HEK293 (cell line): ENCODE results near the gene RAB13.

Experiments
- BCL11A ChIP-seq: fragments of 450-650 bp; formaldehyde crosslinking; IDR thresholded peaks from 2 replicates; pipeline ENCODE4 v1.5.1; 2016; ENCODE audit warnings: low read depth, missing biosample characterization, missing genetic modification characterization
- EGR2 ChIP-seq: fragments of 450-650 bp; formaldehyde crosslinking; IDR thresholded peaks from 2 replicates; pipeline ENCODE4 v1.5.1; 2016; ENCODE audit warnings: low read depth, missing biosample characterization, missing genetic modification characterization
- HOXA7 ChIP-seq: sonication (generic); formaldehyde crosslinking; IDR thresholded peaks from 2 replicates; pipeline ENCODE4 v1.8.1; 2022; ENCODE audit warnings: missing genetic modification reagents, borderline replicate concordance
- WT1 ChIP-seq: fragments of 450-650 bp; formaldehyde crosslinking; IDR thresholded peaks from 2 replicates; pipeline ENCODE4 v1.5.1; 2016; ENCODE audit warnings: missing biosample characterization, missing genetic modification characterization
- ZFP41 ChIP-seq: fragments of 450-650 bp; formaldehyde crosslinking; IDR thresholded peaks from 2 replicates; pipeline ENCODE4 v1.5.1; 2016; ENCODE audit warnings: missing biosample characterization, missing genetic modification characterization, borderline replicate concordance
- ZNF10 ChIP-seq: fragments of 450-650 bp; formaldehyde crosslinking; IDR thresholded peaks from 2 replicates; pipeline ENCODE4 v1.5.1; 2017; ENCODE audit warnings: missing biosample characterization, missing genetic modification characterization
- ZNF114 ChIP-seq: fragments of 450-650 bp; formaldehyde crosslinking; IDR thresholded peaks from 2 replicates; pipeline ENCODE4 v1.5.0; 2017; ENCODE audit warnings: missing biosample characterization, missing genetic modification characterization
- ZNF133 ChIP-seq: fragments of 450-650 bp; formaldehyde crosslinking; IDR thresholded peaks from 2 replicates; pipeline ENCODE4 v1.5.1; 2016; ENCODE audit warnings: missing biosample characterization, missing genetic modification characterization
- ZNF175 ChIP-seq: fragments of 450-650 bp; formaldehyde crosslinking; IDR thresholded peaks from 2 replicates; pipeline ENCODE4 v1.5.1; 2016; ENCODE audit warnings: missing biosample characterization, missing genetic modification characterization
- ZNF239 ChIP-seq: fragments of 450-650 bp; formaldehyde crosslinking; IDR thresholded peaks from 2 replicates; pipeline ENCODE4 v1.5.1; 2016; ENCODE audit warnings: missing biosample characterization, missing genetic modification characterization
- ZNF248 ChIP-seq: fragments of 450-650 bp; formaldehyde crosslinking; IDR thresholded peaks from 2 replicates; pipeline ENCODE4 v1.5.1; 2017; ENCODE audit warnings: missing biosample characterization, missing genetic modification characterization
- ZNF335 ChIP-seq: fragments of 450-650 bp; formaldehyde crosslinking; conservative IDR thresholded peaks from 2 replicates; pipeline ENCODE4 v1.5.1; 2016; ENCODE audit warnings: missing biosample characterization, missing genetic modification characterization
- ZNF341 ChIP-seq: fragments of 450-650 bp; formaldehyde crosslinking; IDR thresholded peaks from 2 replicates; pipeline ENCODE4; 2016; ENCODE audit warnings: low read depth, missing biosample characterization, missing genetic modification characterization
- ZNF350 ChIP-seq: fragments of 450-650 bp; formaldehyde crosslinking; IDR thresholded peaks from 2 replicates; pipeline ENCODE4 v1.5.0; 2017; ENCODE audit warnings: missing biosample characterization, mild to moderate bottlenecking, missing genetic modification characterization
- ZNF354C ChIP-seq: fragments of 450-650 bp; formaldehyde crosslinking; IDR thresholded peaks from 2 replicates; pipeline ENCODE4 v1.5.1; 2016; ENCODE audit warnings: missing biosample characterization, missing genetic modification characterization, low read depth, borderline replicate concordance
- ZNF426 ChIP-seq: fragments of 450-650 bp; formaldehyde crosslinking; IDR thresholded peaks from 2 replicates; pipeline ENCODE4 v1.5.1; 2017; ENCODE audit warnings: missing biosample characterization, missing genetic modification characterization, mild to moderate bottlenecking, inconsistent platforms, moderate library complexity
- ZNF514 ChIP-seq: fragments of 450-650 bp; formaldehyde crosslinking; IDR thresholded peaks from 2 replicates; pipeline ENCODE4 v1.5.1; 2016; ENCODE audit warnings: missing biosample characterization, missing genetic modification characterization
- ZNF558 ChIP-seq: fragments of 450-650 bp; formaldehyde crosslinking; IDR thresholded peaks from 2 replicates; pipeline ENCODE4 v1.5.1; 2016; ENCODE audit warnings: missing biosample characterization, missing genetic modification characterization
- ZNF560 ChIP-seq: fragments of 450-650 bp; formaldehyde crosslinking; IDR thresholded peaks from 2 replicates; pipeline ENCODE4 v1.5.1; 2017; ENCODE audit warnings: missing biosample characterization, missing genetic modification characterization, borderline replicate concordance
- ZNF571 ChIP-seq: fragments of 450-650 bp; formaldehyde crosslinking; IDR thresholded peaks from 2 replicates; pipeline ENCODE4 v1.5.0; 2017; ENCODE audit warnings: missing biosample characterization, missing genetic modification characterization
- ZNF621 ChIP-seq: fragments of 450-650 bp; formaldehyde crosslinking; IDR thresholded peaks from 2 replicates; pipeline ENCODE4 v1.5.1; 2017; ENCODE audit warnings: missing biosample characterization, missing genetic modification characterization
- ZNF76 ChIP-seq: fragments of 450-650 bp; formaldehyde crosslinking; IDR thresholded peaks from 2 replicates; pipeline ENCODE4; 2016; ENCODE audit warnings: low read depth, missing biosample characterization, missing genetic modification characterization, borderline replicate concordance
- ZNF791 ChIP-seq: fragments of 450-650 bp; formaldehyde crosslinking; IDR thresholded peaks from 2 replicates; pipeline ENCODE4 v1.5.1; 2016; ENCODE audit warnings: missing biosample characterization, missing genetic modification characterization
- ZSCAN16 ChIP-seq: fragments of 450-650 bp; formaldehyde crosslinking; IDR thresholded peaks from 2 replicates; pipeline ENCODE4 v1.5.1; 2016; ENCODE audit warnings: missing biosample characterization, missing genetic modification characterization
- ZSCAN30 ChIP-seq: fragments of 450-650 bp; IDR thresholded peaks from 2 replicates; pipeline ENCODE4 v1.5.1; 2018; ENCODE audit warnings: missing biosample characterization, mild to moderate bottlenecking, missing genetic modification characterization, moderate library complexity
- ZXDB ChIP-seq: fragments of 450-650 bp; formaldehyde crosslinking; IDR thresholded peaks from 2 replicates; pipeline ENCODE4 v1.5.1; 2016; ENCODE audit warnings: missing biosample characterization, missing genetic modification characterization
- TF ChIP-seq, protein P1 (sequence below): fragments of 450-650 bp; IDR thresholded peaks from 2 replicates; pipeline ENCODE4 v1.5.1; 2018; ENCODE audit warnings: missing biosample characterization, missing genetic modification characterization
- TF ChIP-seq, protein P2 (sequence below): fragments of 450-650 bp; formaldehyde crosslinking; IDR thresholded peaks from 2 replicates; pipeline ENCODE4 v1.5.1; 2016; ENCODE audit warnings: missing biosample characterization, missing genetic modification characterization
- TF ChIP-seq, protein P3 (sequence below): fragments of 450-650 bp; formaldehyde crosslinking; IDR thresholded peaks from 2 replicates; pipeline ENCODE4 v1.5.1; 2016; ENCODE audit warnings: missing biosample characterization, missing genetic modification characterization
- TF ChIP-seq, protein P4 (sequence below): fragments of 450-650 bp; formaldehyde crosslinking; IDR thresholded peaks from 2 replicates; pipeline ENCODE4 v1.5.1; 2016; ENCODE audit warnings: missing biosample characterization, missing genetic modification characterization
- TF ChIP-seq, protein P5 (sequence below): fragments of 450-650 bp; formaldehyde crosslinking; IDR thresholded peaks from 2 replicates; pipeline ENCODE4 v1.5.1; 2016; ENCODE audit warnings: missing biosample characterization, missing genetic modification characterization
- TF ChIP-seq, protein P6 (sequence below): fragments of 450-650 bp; formaldehyde crosslinking; IDR thresholded peaks from 2 replicates; pipeline ENCODE4 v1.5.1; 2016; ENCODE audit warnings: missing biosample characterization, missing genetic modification characterization

Gene RAB13

DNA sequence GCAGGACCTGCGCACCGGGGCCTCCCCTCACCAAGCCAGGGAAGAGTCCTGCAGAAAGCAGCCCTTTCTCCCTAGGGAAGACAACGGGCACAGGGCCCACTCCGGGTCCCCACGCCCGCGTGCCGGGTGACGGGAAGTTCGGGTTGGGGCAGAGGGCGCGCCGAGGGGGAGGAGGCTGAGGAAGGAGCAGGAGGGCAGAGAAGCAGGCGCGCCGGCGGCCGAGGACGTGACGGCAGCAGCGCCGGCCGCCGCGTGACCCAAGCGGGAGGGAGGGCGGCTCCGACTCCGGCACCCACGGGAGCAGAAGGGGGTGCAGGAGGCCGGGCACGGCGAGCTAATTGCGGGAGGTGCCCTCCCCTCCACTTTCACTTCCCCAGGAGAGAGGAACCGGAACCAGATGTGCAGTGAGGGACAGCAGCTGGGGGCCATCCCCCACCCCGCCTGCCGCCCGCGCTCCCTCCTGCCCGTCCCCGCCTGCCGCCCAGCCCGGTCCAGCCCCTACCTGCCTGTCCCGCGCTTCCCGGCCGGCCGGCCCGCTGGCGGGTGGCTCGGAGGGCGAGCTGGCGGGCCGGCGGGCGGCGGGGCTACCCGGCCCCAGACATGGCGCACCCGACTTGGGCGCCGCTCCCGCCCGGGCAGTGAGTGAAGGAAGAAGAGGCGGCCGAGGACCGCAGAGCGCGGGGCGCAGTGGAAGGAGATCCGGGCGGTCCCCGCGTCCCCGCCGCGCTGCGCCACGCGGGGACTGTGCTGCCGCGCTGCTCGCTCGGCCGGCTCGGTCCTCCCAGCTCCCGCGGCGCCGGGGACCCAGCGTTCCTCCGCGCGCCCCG, 40.1 kb downstream of the RAB13 start (continued):
- TF ChIP-seq, protein P1, sequence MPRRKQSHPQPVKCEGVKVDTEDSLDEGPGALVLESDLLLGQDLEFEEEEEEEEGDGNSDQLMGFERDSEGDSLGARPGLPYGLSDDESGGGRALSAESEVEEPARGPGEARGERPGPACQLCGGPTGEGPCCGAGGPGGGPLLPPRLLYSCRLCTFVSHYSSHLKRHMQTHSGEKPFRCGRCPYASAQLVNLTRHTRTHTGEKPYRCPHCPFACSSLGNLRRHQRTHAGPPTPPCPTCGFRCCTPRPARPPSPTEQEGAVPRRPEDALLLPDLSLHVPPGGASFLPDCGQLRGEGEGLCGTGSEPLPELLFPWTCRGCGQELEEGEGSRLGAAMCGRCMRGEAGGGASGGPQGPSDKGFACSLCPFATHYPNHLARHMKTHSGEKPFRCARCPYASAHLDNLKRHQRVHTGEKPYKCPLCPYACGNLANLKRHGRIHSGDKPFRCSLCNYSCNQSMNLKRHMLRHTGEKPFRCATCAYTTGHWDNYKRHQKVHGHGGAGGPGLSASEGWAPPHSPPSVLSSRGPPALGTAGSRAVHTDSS = peak; percentile 68
- TF ChIP-seq ZNF248 (tag by site-specific recombination) = no peak
- TF ChIP-seq ZNF514 (tag by site-specific recombination) = no peak
- TF ChIP-seq ZNF114 (tag by site-specific recombination) = no peak
- TF ChIP-seq BCL11A (tag by site-specific recombination) = no peak
- TF ChIP-seq, protein P2, sequence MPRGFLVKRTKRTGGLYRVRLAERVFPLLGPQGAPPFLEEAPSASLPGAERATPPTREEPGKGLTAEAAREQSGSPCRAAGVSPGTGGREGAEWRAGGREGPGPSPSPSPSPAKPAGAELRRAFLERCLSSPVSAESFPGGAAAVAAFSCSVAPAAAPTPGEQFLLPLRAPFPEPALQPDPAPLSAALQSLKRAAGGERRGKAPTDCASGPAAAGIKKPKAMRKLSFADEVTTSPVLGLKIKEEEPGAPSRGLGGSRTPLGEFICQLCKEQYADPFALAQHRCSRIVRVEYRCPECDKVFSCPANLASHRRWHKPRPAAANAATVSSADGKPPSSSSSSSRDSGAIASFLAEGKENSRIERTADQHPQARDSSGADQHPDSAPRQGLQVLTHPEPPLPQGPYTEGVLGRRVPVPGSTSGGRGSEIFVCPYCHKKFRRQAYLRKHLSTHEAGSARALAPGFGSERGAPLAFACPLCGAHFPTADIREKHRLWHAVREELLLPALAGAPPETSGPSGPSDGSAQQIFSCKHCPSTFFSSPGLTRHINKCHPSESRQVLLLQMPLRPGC (tag by site-specific recombination) = 0 out of 2 replicates have a peak, but pooled peaks have one; percentile 10
- TF ChIP-seq ZNF558 (tag by site-specific recombination) = no peak
- no peak for TF ChIP-seq ZNF10 (tag by site-specific recombination)
- peak; percentile 97 for TF ChIP-seq ZNF335 (tag by site-specific recombination)
- TF ChIP-seq EGR2 = no peak; the same call in 1 of the 2 replicates
- TF ChIP-seq ZNF621 (tag by site-specific recombination) = no peak
- TF ChIP-seq ZNF354C (tag by site-specific recombination) = no peak
- TF ChIP-seq ZNF175 (tag by site-specific recombination) = no peak
- peak; percentile 38; the same call in 1 of the 2 replicates for TF ChIP-seq ZXDB (tag by site-specific recombination)
- no peak for TF ChIP-seq HOXA7 (CRISPR knock-in tag)
- TF ChIP-seq ZNF350 (tag by site-specific recombination) = no peak
- TF ChIP-seq, protein P3, sequence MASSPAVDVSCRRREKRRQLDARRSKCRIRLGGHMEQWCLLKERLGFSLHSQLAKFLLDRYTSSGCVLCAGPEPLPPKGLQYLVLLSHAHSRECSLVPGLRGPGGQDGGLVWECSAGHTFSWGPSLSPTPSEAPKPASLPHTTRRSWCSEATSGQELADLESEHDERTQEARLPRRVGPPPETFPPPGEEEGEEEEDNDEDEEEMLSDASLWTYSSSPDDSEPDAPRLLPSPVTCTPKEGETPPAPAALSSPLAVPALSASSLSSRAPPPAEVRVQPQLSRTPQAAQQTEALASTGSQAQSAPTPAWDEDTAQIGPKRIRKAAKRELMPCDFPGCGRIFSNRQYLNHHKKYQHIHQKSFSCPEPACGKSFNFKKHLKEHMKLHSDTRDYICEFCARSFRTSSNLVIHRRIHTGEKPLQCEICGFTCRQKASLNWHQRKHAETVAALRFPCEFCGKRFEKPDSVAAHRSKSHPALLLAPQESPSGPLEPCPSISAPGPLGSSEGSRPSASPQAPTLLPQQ (tag by site-specific recombination) = peak; percentile 66; the same call in 1 of the 2 replicates
- TF ChIP-seq ZNF76 (tag by site-specific recombination) = no peak; the same call in 1 of the 2 replicates
- TF ChIP-seq ZNF133 (tag by site-specific recombination) = no peak
- no peak for TF ChIP-seq ZNF426 (tag by site-specific recombination)
- TF ChIP-seq ZNF791 (tag by site-specific recombination) = no peak
- no peak for TF ChIP-seq ZSCAN30
- TF ChIP-seq, protein P4, sequence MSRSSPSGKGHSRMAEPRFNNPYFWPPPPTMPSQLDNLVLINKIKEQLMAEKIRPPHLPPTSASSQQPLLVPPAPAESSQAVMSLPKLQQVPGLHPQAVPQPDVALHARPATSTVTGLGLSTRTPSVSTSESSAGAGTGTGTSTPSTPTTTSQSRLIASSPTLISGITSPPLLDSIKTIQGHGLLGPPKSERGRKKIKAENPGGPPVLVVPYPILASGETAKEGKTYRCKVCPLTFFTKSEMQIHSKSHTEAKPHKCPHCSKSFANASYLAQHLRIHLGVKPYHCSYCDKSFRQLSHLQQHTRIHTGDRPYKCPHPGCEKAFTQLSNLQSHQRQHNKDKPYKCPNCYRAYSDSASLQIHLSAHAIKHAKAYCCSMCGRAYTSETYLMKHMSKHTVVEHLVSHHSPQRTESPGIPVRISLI = no peak
- TF ChIP-seq WT1 = peak; percentile 61; the same call in 1 of the 2 replicates
- TF ChIP-seq ZNF341 (tag by site-specific recombination) = peak; percentile 89
- TF ChIP-seq ZFP41 (tag by site-specific recombination) = no peak
- TF ChIP-seq ZSCAN16 (tag by site-specific recombination) = no peak
- TF ChIP-seq, protein P5, sequence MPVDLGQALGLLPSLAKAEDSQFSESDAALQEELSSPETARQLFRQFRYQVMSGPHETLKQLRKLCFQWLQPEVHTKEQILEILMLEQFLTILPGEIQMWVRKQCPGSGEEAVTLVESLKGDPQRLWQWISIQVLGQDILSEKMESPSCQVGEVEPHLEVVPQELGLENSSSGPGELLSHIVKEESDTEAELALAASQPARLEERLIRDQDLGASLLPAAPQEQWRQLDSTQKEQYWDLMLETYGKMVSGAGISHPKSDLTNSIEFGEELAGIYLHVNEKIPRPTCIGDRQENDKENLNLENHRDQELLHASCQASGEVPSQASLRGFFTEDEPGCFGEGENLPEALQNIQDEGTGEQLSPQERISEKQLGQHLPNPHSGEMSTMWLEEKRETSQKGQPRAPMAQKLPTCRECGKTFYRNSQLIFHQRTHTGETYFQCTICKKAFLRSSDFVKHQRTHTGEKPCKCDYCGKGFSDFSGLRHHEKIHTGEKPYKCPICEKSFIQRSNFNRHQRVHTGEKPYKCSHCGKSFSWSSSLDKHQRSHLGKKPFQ (tag by site-specific recombination) = no peak
- no peak for TF ChIP-seq ZNF239 (tag by site-specific recombination)
- TF ChIP-seq, protein P6, sequence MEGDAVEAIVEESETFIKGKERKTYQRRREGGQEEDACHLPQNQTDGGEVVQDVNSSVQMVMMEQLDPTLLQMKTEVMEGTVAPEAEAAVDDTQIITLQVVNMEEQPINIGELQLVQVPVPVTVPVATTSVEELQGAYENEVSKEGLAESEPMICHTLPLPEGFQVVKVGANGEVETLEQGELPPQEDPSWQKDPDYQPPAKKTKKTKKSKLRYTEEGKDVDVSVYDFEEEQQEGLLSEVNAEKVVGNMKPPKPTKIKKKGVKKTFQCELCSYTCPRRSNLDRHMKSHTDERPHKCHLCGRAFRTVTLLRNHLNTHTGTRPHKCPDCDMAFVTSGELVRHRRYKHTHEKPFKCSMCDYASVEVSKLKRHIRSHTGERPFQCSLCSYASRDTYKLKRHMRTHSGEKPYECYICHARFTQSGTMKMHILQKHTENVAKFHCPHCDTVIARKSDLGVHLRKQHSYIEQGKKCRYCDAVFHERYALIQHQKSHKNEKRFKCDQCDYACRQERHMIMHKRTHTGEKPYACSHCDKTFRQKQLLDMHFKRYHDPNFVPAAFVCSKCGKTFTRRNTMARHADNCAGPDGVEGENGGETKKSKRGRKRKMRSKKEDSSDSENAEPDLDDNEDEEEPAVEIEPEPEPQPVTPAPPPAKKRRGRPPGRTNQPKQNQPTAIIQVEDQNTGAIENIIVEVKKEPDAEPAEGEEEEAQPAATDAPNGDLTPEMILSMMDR (tag by site-specific recombination) = peak; percentile 29; the same call in 1 of the 2 replicates
- no peak for TF ChIP-seq ZNF560
- TF ChIP-seq ZNF571 (tag by site-specific recombination) = no peak
